HepG2 (cell line): ENCODE measurements around the gene ZNF541.

Experiments
- BHLHE40 ChIP-seq: IDR thresholded peaks from 2 replicates; pipeline ENCODE4 v1.6.1; 2011; ENCODE audit warnings: low read length, improper control_type of control experiment
- CBFB ChIP-seq: sonication (generic); formaldehyde crosslinking; IDR thresholded peaks from 2 replicates; pipeline ENCODE4 v1.4.0; 2020; ENCODE audit warnings: missing genetic modification reagents
- CTCF ChIP-seq: sonication (generic); formaldehyde crosslinking; IDR thresholded peaks from 2 replicates; pipeline ENCODE4 v1.5.0; 2020; ENCODE audit warnings: mild to moderate bottlenecking, missing genetic modification reagents, moderate library complexity
- EP300 ChIP-seq, 3 experiments: sonication (generic) in 1 of 3; formaldehyde crosslinking in 1 of 3; IDR thresholded peaks; 2 replicates each; pipeline versions ENCODE4 v1.5.1 to v1.6.1; 2011 to 2020; ENCODE audit warnings: low read depth in 2 of 3, low read length in 2 of 3, borderline replicate concordance in 1 of 3, improper control_type of control experiment in 1 of 3, mild to moderate bottlenecking in 1 of 3, missing genetic modification reagents in 1 of 3, moderate library complexity in 1 of 3
- FOSL1 ChIP-seq: sonication (generic); formaldehyde crosslinking; IDR thresholded peaks from 2 replicates; pipeline ENCODE4 v1.9.0; 2021; ENCODE audit warnings: missing genetic modification reagents, borderline replicate concordance
- FOXM1 ChIP-seq: sonication (generic); formaldehyde crosslinking; IDR thresholded peaks from 2 replicates; pipeline ENCODE4 v1.5.0; 2020; ENCODE audit warnings: missing genetic modification reagents
- FOXP4 ChIP-seq: sonication (generic); formaldehyde crosslinking; IDR thresholded peaks from 2 replicates; pipeline ENCODE4 v1.4.0; 2020; ENCODE audit warnings: missing genetic modification reagents
- PHB2 ChIP-seq: fragments of 450-650 bp; IDR thresholded peaks from 2 replicates; pipeline ENCODE4 v1.6.1; 2018; ENCODE audit not compliant: partially characterized antibody
- POLR2A ChIP-seq, 2 experiments: IDR thresholded peaks; 2 replicates each; pipeline ENCODE4 v1.6.1; 2011; ENCODE audit warnings: low read depth in 2 of 2, low read length in 2 of 2, mild to moderate bottlenecking in 1 of 2, moderate library complexity in 1 of 2; ENCODE audit not compliant: insufficient read depth in 1 of 2
- ZNF251 ChIP-seq: sonication (generic); formaldehyde crosslinking; IDR thresholded peaks from 2 replicates; pipeline ENCODE4 v1.9.0; 2021; ENCODE audit warnings: mild to moderate bottlenecking, missing genetic modification reagents
- ZNF639 ChIP-seq: conservative IDR thresholded peaks from 2 replicates; pipeline ENCODE4 v1.6.1; 2018; ENCODE audit warnings: missing genetic modification reagents

GRCh38 chr19:47615714-47616113 is 42.8 kb upstream of the ZNF541 start:
- no peak for TF ChIP-seq ZNF251
- TF ChIP-seq FOXP4 (CRISPR knock-in tag) = no peak
- TF ChIP-seq ZNF639 (CRISPR knock-in tag) = no peak
- TF ChIP-seq BHLHE40 = no peak
- TF ChIP-seq FOXM1 (CRISPR knock-in tag) = no peak
- no peak for TF ChIP-seq POLR2A (IDR thresholded peaks at IDR 0.05; ENCODE audit: insufficient read depth in 1 of 2, low read depth in 2 of 2, low read length in 2 of 2)
- TF ChIP-seq PHB2 = no peak
- TF ChIP-seq FOSL1 = no peak
- no peak for TF ChIP-seq EP300 (IDR thresholded peaks at IDR 0.05; ENCODE audit: low read depth in 2 of 2, low read length in 2 of 2)
- TF ChIP-seq EP300 (CRISPR knock-in tag; IDR thresholded peaks at IDR 0.05; ENCODE audit: borderline replicate concordance) = no peak
- no peak for TF ChIP-seq CTCF (CRISPR knock-in tag)
- no peak for TF ChIP-seq CBFB (CRISPR knock-in tag)
